ENCODE measurements around the gene MEIS3. TPM values are rescaled to one million over a fixed set of nuclear protein-coding genes. Genes with fewer than 3 reads are reported as not detected.

Gene MEIS3
- 51.5 and 56.1 TPM in 2 replicates for total RNA-seq (2014; rRNA removed; shearing (Covaris generic))
- 17.6 and 20.1 TPM in 2 replicates for polyA plus RNA-seq (2016; fragmentation: Nextera tagmentation; extraction: Ambion mirVana)

- peaks cover 35% of the 10 kb centered on the region for H3K27me3 ChIP-seq (replicated peaks; ENCODE audit: insufficient read depth)
- DNase-seq, result peak; percentile 42
- TF ChIP-seq EZH2 (IDR thresholded peaks at IDR 0.05; ENCODE audit: insufficient read depth, poor library complexity, severe bottlenecking), result no peak
- no peak for TF ChIP-seq EZH2phosphoT487 (IDR thresholded peaks at IDR 0.05; ENCODE audit: insufficient read depth, low read depth)
- H3K27ac ChIP-seq, result no peak within 1 kb of the TSS
- peak within 1 kb of the TSS; percentile 91 for H3K4me3 ChIP-seq
- H3K9me2 ChIP-seq (ENCODE audit: insufficient read depth), result no peaks in the 10 kb centered on the region
- in situ Hi-C loops (cut with MboI), result no loop called here
- peak within 1 kb of the TSS; percentile 73 for H3K9ac ChIP-seq
- peak within 1 kb of the TSS; percentile 99 for H3K4me2 ChIP-seq (ENCODE audit: unreplicated experiment)
- H3K9me3 ChIP-seq (ENCODE audit: low read depth), result no peaks in the 10 kb centered on the region
- H3F3A ChIP-seq (ENCODE audit: insufficient read depth), result no peaks in the 10 kb centered on the region
- H4K20me1 ChIP-seq (ENCODE audit: insufficient read depth), result no peaks in the 10 kb centered on the region
- H2AFZ ChIP-seq, result 0 out of 2 replicates have a peak within 1 kb of the TSS, but pooled peaks have one; percentile 32
- WGBS, 2 experiments (ENCODE audit: low coverage in 1 of 2, low lambda C conversion rate in 2 of 2, missing lambda C conversion rate in 2 of 2), result 1 to 4% methylated on average over 4 to 25 of the region's 70 CpGs
- H3K36me3 ChIP-seq (ENCODE audit: low read depth), result peaks cover 2% of the 10 kb centered on the region; the same call in 1 of the 2 replicates
- 0 out of 2 replicates have a peak, but pooled peaks cover 6% of the 10 kb centered on the region for H3K79me2 ChIP-seq (ENCODE audit: insufficient read depth)
- H3K4me1 ChIP-seq (ENCODE audit: insufficient read depth), result peaks cover 4% of the 10 kb centered on the region; the same call in 1 of the 2 replicates
Measured at GRCh38 chr19:47419030-47419783, at the start of gene MEIS3. Gene MEIS3, minus strand, starts transcription at chr19:47419527. Its CDS starts 446 bp downstream, at chr19:47419081.

- no peak for DNase-seq
- Histone ChIP-seq H3K79me2 (ENCODE audit: insufficient read depth) (no peaks in the 10 kb centered on the region), H3K27me3 (replicated peaks; ENCODE audit: insufficient read depth) (peaks cover 53% of the 10 kb centered on the region), H3K4me2 (ENCODE audit: unreplicated experiment) (no peak overlapping the region), H4K20me1 (ENCODE audit: insufficient read depth) (no peaks in the 10 kb centered on the region), H3K27ac (no peak overlapping the region), H3K9me2 (ENCODE audit: insufficient read depth) (no peaks in the 10 kb centered on the region), H3K4me1 (ENCODE audit: insufficient read depth) (no peaks in the 10 kb centered on the region), H3K4me3 (no peak overlapping the region), H3K36me3 (ENCODE audit: low read depth) (no peaks in the 10 kb centered on the region), H2AFZ (no peak overlapping the region), H3K9me3 (ENCODE audit: low read depth) (no peaks in the 10 kb centered on the region), H3F3A (ENCODE audit: insufficient read depth) (no peaks in the 10 kb centered on the region), H3K9ac (no peak overlapping the region)
- 18 to 26% methylated on average over 8 to 9 of the region's 9 CpGs for WGBS, 2 experiments (ENCODE audit: low coverage in 1 of 2, low lambda C conversion rate in 2 of 2, missing lambda C conversion rate in 2 of 2)
- in situ Hi-C loops (cut with MboI), result no loop called here
- TF ChIP-seq EZH2phosphoT487 (IDR thresholded peaks at IDR 0.05; ENCODE audit: insufficient read depth, low read depth) (no peak), EZH2 (IDR thresholded peaks at IDR 0.05; ENCODE audit: insufficient read depth, poor library complexity, severe bottlenecking) (no peak)
Measured at GRCh38 chr19:47467914-47468313, 48.6 kb upstream of the MEIS3 start.

- H3K9me2 ChIP-seq (ENCODE audit: insufficient read depth), result no peaks in the 10 kb centered on the region
- DNase-seq, result no peak
- in situ Hi-C loops (cut with MboI), result no loop called here
- no peak overlapping the region for H3K27ac ChIP-seq
- H3F3A ChIP-seq (ENCODE audit: insufficient read depth), result no peaks in the 10 kb centered on the region
- H3K9me3 ChIP-seq (ENCODE audit: low read depth), result no peaks in the 10 kb centered on the region
- H4K20me1 ChIP-seq (ENCODE audit: insufficient read depth), result no peaks in the 10 kb centered on the region
- H2AFZ ChIP-seq, result no peak overlapping the region
- H3K36me3 ChIP-seq (ENCODE audit: low read depth), result no peaks in the 10 kb centered on the region
- TF ChIP-seq EZH2 (IDR thresholded peaks at IDR 0.05; ENCODE audit: insufficient read depth, poor library complexity, severe bottlenecking), result no peak
- no peak for TF ChIP-seq EZH2phosphoT487 (IDR thresholded peaks at IDR 0.05; ENCODE audit: insufficient read depth, low read depth)
- H3K9ac ChIP-seq, result no peak overlapping the region
- WGBS, 2 experiments (ENCODE audit: low coverage in 1 of 2, low lambda C conversion rate in 2 of 2, missing lambda C conversion rate in 2 of 2), result 74 to 80% methylated on average over 23 to 27 of the region's 27 CpGs
- no peak overlapping the region for H3K4me2 ChIP-seq (ENCODE audit: unreplicated experiment)
- H3K4me3 ChIP-seq, result no peak overlapping the region
- peaks cover 57% of the 10 kb centered on the region for H3K27me3 ChIP-seq (replicated peaks; ENCODE audit: insufficient read depth)
- H3K79me2 ChIP-seq (ENCODE audit: insufficient read depth), result no peaks in the 10 kb centered on the region
- H3K4me1 ChIP-seq (ENCODE audit: insufficient read depth), result no peaks in the 10 kb centered on the region
Measured at GRCh38 chr19:47465957-47466356, 46.6 kb upstream of the MEIS3 start.

- Histone ChIP-seq H3K27ac (no peak overlapping the region), H3K9me3 (ENCODE audit: low read depth) (no peaks in the 10 kb centered on the region), H3F3A (ENCODE audit: insufficient read depth) (no peaks in the 10 kb centered on the region), H4K20me1 (ENCODE audit: insufficient read depth) (no peaks in the 10 kb centered on the region), H3K36me3 (ENCODE audit: low read depth) (no peaks in the 10 kb centered on the region), H3K9me2 (ENCODE audit: insufficient read depth) (no peaks in the 10 kb centered on the region), H3K79me2 (ENCODE audit: insufficient read depth) (no peaks in the 10 kb centered on the region), H3K9ac (no peak overlapping the region), H3K27me3 (replicated peaks; ENCODE audit: insufficient read depth) (peaks cover 51% of the 10 kb centered on the region), H3K4me2 (ENCODE audit: unreplicated experiment) (no peak overlapping the region), H2AFZ (no peak overlapping the region), H3K4me3 (no peak overlapping the region), H3K4me1 (ENCODE audit: insufficient read depth) (no peaks in the 10 kb centered on the region)
- no peak for TF ChIP-seq EZH2 (IDR thresholded peaks at IDR 0.05; ENCODE audit: insufficient read depth, poor library complexity, severe bottlenecking)
- no peak for TF ChIP-seq EZH2phosphoT487 (IDR thresholded peaks at IDR 0.05; ENCODE audit: insufficient read depth, low read depth)
- in situ Hi-C loops (cut with MboI), result no loop called here
- DNase-seq, result no peak
- 41 to 48% methylated on average over 10 of the region's 10 CpGs for WGBS, 2 experiments (ENCODE audit: low coverage in 1 of 2, low lambda C conversion rate in 2 of 2, missing lambda C conversion rate in 2 of 2)
Measured at GRCh38 chr19:47464675-47465419, 45.5 kb upstream of the MEIS3 start.
